GM18499 (cell line): ENCODE results near the gene GLIPR1L2.
A peak's percentile ranks its signal among the peaks of the same experiment; 100 is the strongest.
"Not testable (repeated sequence)": the region's sequence is repeated elsewhere in the genome, so short reads cannot be mapped to it uniquely, and the experiment has no call there.

Experiments used
- ATAC-seq: cut with Tn5 transposase; IDR thresholded peaks from one replicate; pipeline ENCODE4 v1.9.1; 2021; ENCODE audit warnings: moderate number of reproducible peaks; ENCODE audit not compliant: insufficient read depth, unreplicated experiment

GLIPR1L2 gene

DNA sequence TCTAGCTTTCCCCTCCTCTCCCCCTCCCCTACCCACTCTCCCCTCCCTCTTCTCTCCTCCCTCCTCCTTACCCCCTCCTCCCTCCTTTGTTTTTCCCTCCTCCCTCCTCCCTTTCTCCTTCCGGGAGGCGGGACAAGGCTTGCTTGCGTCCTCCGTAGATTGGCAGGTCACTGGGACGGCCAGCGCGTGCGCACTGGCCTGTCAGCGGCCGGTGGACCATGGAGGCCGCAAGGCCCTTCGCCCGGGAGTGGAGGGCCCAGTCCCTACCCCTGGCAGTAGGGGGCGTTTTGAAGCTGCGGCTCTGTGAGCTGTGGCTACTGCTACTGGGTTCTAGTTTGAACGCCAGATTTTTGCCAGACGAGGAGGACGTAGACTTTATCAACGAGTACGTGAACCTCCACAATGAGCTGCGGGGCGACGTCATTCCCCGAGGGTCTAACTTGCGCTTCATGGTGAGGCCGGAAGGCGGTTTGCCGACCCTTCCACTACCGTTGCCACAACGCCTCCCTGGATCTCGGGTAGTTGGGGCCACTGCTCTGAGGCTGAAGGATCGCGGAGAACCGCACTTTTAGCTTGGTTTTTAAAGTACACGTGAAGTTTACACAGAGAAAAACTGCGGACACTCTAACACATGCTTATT lies at the start of gene GLIPR1L2:
TSS of gene GLIPR1L2 (plus strand) at position 191 of the 640 bp plus-strand sequence. CDS start at position 219, 28 bp downstream.
- ATAC-seq = peak; percentile 92

DNA sequence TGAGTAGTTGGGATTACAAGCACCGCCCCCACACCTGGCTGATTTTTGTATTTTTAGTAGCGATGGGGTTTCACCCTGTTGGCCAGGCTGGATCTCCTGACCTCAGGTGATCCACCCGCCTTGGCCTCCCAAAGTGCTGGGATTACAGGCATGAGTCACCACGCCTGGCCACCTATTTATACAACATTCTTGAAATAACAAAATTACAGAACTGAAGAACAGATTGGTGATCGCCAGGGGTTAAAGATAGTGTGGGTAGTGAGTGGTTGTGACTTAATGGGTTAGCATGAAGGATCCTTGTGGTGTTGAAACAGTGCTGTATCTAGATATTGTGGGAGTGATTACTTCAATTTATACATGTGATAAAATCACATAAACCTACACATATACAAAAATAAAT lies 49.0 kb upstream of the GLIPR1L2 start:
- ATAC-seq = no peak

DNA sequence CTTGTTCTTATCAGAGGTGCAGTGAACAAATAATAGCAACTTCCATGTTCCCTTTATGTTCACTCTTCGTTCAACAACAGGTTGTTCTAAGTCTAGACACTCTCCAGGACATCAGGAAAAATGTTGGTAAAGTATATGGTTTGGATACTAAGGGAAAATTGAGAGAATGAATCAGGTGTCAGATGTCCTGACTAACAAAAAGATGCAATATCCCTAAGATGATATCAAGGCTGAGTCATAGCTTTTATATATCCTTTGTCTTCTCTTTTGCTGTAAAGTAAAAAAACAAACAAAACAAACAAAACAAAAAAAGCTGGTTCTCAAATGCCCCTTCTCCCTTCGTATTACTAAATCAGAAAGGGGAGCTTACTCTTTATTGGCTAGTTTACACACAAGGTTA lies 45.4 kb upstream of the GLIPR1L2 start:
- ATAC-seq = no peak

DNA sequence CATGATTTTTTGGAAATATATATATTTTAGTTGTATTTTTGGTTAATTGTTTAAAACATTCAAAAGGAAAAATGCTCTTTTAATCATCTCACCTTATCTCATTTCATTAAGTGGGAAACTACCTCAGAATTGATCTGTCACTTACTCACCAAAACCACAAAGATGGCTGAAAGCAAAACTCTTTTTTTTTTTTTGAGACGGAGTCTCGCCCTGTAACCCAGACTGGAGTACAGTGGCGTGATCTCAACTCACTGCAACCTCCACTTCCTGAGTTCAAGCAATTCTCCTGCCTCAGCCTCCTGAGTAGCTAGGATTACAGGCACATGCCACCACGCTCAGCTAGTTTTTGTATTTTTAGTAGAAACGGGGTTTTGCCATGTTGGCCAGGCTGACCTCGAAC lies 44.7 kb upstream of the GLIPR1L2 start:
- not testable (repeated sequence) for ATAC-seq

DNA sequence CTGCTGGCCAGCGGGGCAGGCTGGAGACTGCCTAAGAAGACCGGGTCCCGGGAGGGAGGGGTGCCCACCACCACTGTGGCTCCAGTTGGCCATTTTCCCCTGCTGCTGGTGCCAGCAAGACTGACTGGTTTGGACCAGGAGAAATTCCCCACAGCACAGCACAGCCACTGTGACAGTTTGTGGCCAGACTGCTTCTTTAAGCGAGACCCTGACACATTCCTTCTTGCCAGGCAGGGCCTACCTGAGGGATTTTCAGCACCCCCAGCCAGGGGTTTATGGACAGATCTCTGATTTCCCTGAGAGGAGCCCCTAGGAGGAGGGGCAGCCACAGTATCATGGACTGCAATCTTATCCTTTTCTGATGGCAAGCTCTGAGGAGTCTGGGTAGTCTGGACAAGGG lies 40.9 kb upstream of the GLIPR1L2 start:
- no peak for ATAC-seq

DNA sequence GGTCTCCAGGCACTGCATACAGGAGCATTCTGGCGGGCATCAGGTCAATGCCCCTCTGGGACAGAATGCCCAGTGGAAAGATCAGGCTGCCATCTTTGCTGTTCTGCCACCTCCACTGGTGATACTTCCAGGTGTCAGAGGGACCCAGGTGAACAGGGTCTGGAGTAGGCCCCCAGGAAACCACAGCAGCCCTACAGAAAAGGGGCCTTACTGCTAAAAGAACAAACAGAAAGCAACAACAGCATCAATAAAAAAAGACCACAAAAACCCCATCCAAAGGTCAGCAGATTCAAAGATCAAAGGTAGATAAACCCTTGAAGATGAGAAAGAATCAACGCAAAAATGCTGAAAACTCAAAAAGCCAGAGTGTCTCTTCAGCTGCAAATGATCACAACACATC lies 40.5 kb upstream of the GLIPR1L2 start:
- ATAC-seq = no peak

DNA sequence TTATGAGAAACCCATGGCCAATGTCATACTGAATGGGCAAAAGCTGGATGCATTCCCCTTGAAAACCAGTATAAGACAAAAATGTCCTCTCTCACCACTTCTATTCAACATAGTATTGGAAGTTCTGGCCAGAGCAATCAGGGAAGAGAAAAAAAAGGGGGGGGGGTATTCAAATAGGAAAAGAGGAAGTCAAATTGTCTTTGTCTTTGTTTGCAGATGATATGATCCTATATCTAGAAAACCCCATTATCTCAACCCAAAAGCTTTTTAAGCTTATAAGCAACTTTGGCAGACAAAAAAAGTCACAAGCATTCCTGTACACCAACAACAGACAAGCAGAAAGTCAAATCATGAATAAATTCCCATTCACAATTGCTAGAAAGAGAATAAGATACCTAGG lies 36.9 kb upstream of the GLIPR1L2 start:
- no peak for ATAC-seq

DNA sequence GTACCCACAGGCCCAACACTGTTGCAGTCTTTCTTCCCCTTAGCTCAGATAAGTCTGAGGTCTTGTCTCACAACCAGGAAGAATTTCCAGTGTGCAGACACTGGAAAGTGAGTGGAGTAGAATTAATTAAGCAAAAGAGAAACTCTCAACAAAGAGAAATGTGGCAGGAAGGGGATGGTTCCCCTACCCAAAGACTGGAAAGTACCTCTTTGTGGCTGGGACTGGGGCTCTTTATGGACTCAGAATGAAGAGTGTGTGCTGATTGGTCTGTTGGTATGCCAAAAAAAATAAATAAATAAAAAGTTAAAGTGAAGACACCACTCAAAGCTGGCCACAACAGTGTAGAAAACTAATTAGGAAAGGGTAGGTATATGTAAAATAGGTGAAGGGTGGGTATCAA lies 30.0 kb upstream of the GLIPR1L2 start:
- no peak for ATAC-seq

DNA sequence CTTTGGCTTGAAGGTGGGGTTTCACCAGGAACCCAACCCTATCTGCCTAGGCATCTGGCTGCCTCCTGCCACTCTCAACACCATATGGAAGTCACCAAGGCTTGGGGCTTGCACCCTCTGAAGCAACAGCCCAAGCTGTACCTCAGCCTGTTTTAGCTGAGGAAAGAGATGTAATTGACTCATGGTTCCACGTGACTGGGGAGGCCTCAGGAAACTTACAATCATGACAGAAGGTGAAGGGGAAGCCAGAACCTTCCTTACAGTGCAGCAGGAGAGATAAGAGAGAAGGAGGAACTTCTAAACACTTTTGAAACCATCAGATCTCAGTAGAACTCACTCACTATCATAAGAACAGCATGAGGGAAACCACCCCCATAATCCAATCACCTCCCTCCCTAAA lies 29.5 kb upstream of the GLIPR1L2 start:
- ATAC-seq = no peak

DNA sequence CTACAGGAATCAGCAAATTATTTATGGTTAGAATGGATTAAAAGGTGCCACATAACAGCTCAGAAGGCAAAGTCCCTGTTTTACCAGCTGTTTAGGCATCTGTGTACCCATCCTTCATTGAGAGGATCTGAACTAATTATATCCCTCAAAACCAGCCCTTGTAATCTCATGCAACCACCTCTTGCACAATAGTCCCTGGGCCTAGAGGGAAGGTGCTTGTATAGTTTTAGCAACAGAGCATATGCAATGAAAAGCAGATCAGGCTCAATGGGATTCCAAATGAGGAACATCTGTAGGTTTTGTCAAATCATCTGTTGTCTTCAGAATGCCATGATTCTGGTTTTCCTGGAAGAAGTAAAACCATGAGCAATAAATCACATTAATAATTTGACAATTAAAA lies 26.0 kb upstream of the GLIPR1L2 start:
- no peak for ATAC-seq

DNA sequence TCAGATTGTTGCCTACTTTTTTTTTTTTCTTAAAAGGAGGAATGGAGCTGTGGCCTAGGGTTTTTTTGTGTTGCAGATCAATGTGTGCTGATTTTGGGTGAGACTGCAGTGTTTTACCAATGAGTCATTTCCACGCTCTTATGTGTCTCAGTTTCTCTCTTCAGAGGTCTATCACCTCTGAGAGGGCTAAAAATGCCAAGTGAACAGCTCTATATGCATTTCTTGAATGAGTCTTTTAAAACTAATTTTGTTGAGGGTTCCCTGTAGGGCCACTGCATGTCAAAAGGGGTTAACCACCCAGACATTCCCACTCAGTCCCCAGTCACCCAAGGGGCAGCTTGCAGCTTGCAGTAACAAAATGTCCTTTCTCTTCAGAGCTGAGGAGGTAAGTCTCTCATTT lies 24.3 kb upstream of the GLIPR1L2 start:
- ATAC-seq = no peak

DNA sequence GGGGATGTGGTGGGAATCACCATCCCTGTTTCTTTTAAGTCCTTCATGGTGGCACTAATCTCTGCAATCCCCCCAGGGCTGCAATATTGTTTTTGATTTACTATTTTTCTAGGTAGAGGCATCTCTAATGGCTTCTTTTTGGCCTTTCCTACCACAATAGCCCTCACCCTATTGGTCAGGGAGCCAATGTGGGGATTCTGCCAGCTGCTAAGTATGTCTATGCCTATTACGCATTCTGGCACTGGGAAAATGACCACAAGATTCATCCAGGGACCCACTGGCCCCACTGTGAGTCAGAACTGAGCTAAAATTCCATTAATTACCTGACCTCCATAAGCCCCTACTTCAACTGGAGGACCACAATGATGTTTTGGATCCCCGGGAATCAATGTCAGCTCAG lies 15.9 kb upstream of the GLIPR1L2 start:
- no peak for ATAC-seq

DNA sequence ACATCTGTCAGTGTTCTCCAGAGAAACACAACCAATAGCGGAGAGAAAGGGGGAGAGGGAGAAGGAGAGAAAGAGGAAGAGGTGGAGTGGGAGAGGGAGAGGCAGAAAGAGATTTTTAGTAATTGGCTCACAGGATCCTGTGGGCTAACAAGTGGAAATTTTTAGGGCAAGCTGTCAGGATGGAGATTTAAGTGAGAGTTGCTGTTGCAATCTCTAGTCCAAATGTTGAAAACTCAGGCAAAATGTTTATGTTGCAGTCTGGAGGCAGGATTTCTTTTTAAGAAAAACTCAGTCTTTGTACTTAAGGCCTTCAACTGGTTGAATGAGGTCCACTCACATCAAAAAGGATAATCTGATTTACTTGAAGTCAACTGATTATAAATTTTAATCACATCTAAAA lies 12.5 kb upstream of the GLIPR1L2 start:
- ATAC-seq = no peak

DNA sequence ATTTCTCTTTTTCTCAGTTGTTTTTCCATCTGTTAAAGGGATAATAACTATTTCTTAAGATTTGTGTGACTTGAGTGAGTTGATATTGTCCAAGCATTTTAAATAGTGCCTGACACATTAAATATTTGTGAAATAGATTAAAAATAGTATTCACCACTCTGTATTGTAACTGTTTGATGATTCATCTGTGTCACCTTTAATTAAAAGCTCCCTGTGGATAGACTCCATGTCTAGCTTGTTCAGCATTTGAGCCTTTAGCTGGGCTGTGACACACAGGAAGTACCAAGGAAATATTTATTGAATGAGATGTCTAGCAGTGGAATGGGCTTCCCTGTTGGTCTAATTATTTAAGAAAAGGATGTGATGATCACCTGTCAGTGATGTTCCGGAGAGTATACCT lies 1.8 kb upstream of the GLIPR1L2 start:
- no peak for ATAC-seq

DNA sequence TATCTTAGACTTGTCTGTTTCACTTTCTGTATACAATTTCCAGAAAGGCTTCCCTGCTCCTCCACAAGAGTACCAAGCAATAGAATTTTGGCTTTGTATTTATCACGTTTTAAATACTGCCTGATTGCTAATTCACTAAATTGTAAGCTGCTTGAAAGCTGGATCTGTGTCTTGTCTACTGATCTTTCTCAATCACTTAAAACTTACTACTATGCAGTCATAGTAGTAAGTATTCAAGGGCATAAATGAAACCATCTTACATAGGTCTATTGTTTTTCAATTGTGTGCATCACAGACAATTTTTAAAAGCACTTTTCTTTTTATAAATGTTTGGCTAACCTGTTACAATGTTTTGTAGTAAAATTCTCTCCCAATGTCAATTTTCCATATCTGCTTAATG lies 1.2 kb upstream of the GLIPR1L2 start:
- no peak for ATAC-seq

DNA sequence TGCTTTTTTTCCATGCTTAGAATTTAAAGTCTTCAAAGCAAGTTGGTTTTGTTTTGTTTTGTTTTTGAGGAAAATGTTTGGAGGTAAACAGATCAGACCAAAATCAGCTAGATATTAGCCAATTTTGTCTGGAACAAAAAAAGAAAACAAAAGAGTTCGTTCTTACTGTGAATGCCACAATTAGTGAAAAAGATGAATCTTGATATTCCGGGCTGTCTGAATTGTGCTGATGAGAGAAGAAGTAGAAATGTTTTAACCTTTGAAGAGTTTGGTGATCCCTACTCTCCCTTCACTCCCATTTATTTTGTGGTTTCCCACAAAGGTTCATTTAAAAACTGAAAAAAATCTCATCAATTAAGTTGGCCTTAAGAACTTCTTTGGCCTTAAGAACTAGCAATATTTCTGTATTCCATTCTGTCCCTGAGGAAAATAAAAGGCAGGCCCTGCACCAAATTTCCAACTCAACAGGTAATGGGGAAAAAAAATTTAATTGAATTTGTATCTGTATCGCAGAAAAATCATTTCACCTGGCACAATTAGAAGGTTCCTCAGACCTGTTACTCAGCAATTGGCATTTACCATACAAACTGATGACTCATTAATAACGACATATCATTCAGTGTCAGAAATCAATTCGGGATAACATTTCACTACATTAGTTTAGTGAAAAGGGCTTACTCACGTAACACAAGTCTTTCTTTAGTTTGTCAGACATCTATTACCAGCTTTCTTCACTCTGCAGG lies 562 bp upstream of the GLIPR1L2 start:
- peak; percentile 2 for ATAC-seq

DNA sequence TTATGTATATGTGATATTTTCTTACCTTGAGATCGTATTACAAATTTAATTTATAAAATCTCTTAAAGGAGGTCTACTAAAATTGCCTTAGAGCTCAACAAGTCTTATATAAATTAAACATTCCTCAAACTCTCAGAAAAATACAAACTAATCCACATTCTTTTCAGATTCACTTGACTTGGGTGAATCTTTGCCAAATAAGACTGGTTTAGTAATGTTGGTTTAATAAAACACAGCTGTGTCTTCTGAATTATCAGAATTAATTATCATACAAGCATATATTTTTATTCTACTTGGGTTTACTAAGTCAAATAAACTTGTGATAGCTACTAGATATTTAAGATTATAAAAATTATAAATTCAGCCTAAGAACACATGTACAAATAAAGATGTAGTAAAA lies 13.3 kb downstream of the GLIPR1L2 start:
- ATAC-seq = no peak

DNA sequence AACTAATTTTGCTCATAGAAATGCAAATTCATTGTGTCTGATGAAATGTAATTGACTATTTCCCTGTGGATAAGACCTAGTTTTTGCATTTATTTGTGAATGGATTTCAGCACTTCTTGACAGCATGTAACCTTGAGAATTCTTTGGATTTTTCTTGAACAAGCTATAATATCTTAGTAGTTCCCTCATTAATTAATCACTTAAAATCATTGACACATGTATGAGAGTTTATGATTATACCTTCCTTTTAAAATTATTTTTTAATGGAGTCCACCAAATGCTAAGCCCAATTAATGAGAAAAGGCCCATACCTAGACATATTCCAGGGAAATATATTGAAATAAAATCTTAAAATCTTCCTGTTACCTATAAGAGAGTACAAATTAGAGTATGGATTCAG lies 16.8 kb downstream of the GLIPR1L2 start:
- no peak for ATAC-seq

DNA sequence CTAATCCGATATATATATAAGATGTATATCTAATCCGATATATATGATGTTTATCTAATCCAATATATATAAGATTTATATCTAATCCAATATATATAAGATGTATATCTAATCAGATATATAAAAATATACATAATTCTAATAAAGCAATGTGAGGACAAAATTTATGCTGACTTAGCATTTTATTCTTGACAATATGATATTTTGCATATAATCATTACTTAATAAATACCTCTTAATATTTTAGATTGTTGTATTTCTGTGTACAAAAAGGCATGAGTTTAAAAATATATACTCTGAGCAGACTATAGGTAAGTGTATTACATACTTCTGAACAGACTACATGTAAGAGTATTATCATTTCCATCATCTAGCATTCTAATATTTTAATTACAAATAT lies 18.9 kb downstream of the GLIPR1L2 start:
- ATAC-seq = no peak

DNA sequence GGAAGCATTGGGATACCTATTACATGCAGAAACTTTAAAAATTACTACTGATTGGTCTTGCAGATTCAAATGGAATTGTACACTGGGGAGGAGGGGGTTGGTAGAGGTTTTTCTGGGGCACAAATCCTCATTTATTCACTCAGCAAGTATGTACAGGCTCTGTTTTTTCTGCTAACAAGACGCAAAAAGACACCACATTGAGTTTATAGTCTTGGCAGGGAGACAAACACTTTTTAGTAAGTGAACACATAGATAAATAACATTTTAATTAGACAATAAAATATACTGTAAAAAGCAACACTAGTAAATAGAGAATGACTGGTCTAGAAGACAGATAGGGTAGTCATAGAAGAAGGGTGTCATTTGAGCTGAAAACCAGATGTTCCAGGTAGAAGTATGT lies 23.8 kb downstream of the GLIPR1L2 start:
- no peak for ATAC-seq

DNA sequence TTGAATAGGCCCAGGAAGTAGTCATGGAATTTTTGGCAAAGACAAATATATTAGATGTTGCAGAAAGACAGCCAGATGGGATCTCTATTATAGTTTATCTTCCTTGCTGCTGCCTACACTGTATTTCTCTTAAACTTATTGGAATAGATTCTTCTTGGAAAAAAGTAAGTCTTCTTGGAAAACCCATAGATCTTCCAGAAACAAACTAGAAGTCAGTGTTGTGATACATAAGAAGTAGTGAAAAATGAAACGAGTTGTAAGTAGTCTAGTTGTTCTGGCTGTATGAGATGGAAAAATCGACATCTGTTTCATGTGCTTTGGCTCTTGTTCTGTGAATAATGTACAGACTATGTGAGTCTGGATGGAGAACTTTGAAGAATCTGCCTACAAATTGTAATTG lies 29.0 kb downstream of the GLIPR1L2 start:
- ATAC-seq = no peak

DNA sequence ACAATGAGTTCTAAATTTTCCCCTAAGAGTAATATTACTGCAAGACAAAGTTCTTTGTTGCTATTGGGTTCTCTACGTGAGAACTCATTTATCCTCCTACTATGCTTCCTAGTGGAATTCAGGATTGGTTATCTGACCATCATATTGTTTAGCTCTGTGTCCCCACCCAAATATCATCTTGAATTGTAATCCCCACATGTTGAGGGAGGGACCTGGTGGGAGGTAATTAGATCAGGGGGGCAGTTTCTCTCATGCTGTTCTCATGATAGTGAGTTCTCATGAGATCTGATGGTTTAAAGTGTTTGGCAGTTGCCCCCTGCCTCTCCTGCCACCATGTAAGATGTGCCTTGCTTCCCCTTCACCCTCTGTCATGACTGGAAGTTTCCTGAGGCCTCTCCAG lies 36.6 kb downstream of the GLIPR1L2 start:
- ATAC-seq = no peak
